GM12864 (cell line): Measurements from ENCODE around the gene TMEM129.

Experiments used
- DNase-seq: peaks from one replicate; pipeline ENCODE4 v3.0.0-alpha.2; 2011; ENCODE audit warnings: low read depth
- H3K4me3 ChIP-seq: 2 replicates; pipeline ENCODE4 v1.5.1; 2011; ENCODE audit warnings: mild to moderate bottlenecking, low read depth, low read length, control low read depth
- CTCF ChIP-seq: IDR thresholded peaks from 2 replicates; pipeline ENCODE4 v1.5.1; 2011; ENCODE audit warnings: low read depth, mild to moderate bottlenecking, moderate library complexity, low read length, control low read depth, inconsistent platforms; ENCODE audit errors: missing control alignments

The TMEM129 gene

DNA sequence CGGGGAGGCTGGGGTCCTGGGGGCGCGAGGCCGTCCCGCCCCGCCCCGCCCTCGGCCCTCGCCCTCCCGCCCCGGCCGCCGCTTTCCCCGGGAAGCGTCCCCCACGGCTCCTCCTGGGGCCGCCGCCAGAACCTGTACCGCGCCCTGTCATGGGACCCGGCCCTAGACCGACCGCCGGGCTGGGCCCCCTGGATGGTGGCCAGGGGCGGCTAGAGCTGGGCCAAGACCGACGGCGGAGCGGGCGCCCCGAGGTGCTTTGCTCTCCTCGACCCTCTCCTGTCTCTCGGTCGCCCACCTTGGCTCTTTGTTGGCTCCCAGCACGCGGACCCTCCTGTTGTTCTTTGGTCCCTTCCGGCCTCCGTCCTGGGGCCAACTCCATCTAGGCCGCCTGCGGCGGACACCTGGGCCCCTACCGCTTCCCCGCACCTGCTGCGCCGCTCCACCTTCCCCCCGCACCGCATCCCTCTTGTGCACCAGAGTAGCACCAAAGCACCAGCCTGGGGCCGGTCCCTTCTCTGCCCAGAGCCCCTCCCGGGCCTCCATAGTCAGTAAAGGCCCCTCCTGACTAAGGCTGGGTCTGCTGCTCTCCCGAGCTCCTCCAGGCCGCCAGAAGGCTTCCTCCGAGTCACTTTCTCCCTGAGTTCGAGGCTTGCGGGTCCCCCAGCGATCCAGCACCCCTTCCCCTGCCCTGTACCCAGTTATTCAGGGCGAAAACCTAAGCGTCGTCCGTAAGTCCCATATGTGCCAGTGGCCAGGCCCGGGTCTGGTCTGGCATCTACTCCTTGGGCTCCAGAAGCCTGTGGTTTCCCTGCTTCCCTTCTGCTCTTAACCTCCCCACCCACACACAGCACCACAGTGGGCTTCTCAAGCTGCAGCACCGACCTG is 785 bp upstream of the TMEM129 start:
- no peak for TF ChIP-seq CTCF
- H3K4me3 ChIP-seq = peak overlapping the region; percentile 72
- no peak for DNase-seq

DNA sequence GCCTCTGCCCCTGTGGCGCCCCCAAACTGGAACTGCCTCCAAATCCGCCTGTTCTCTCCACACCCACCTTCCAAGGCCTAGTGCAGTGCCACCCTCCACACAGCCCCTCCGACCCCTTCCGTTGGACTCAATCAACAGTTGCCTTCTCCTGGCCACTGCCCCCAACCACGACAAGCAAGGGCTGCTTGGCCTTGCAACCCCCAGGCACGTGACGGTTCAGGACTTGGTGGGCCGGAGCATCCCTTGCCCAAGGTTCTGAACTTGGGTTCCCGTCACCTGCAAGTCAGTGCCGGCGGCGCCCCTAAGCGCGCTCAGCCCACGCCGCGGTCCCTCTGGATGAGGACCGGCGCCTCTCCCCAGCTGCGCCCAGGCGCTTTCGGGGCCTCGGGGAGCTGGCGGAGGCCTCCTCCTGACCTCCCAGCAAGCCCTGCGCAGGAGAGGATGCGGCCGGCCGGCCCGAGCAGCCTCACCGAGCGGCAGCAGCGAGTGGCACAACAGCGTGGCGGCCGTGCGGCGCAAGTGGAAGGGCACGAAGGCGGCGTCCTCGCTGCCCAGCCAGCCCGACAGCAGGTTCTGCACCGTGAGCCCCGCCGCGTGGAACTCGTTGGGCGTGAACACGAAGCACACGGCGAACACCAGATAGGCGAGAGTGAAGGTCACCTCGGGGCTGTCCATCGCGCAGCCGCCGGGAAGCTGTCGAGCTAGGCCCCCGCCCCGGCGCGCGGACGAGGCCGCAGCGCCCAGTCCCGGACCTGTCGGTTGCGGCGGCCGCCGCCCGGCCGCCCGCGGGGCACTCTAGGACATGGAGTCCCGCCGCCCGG is 750 bp downstream of the TMEM129 start:
- no peak for TF ChIP-seq CTCF
- H3K4me3 ChIP-seq = peak overlapping the region; percentile 82
- no peak for DNase-seq

- no peak for TF ChIP-seq CTCF
- H3K4me3 ChIP-seq = no peak overlapping the region
- DNase-seq = no peak
Observed at GRCh38 chr4:1718095-1718850, 2.9 kb downstream of the TMEM129 start.

- no peak overlapping the region for H3K4me3 ChIP-seq
- no peak for DNase-seq
- TF ChIP-seq CTCF = no peak
Observed at GRCh38 chr4:1717129-1718094, 3.7 kb downstream of the TMEM129 start.

GRCh38 chr4:1716065-1716945 is 4.8 kb downstream of the TMEM129 start:
- no peak for DNase-seq
- H3K4me3 ChIP-seq = no peak overlapping the region
- no peak for TF ChIP-seq CTCF
